Left colon (tissue), 2 donors: Measurements from ENCODE around the gene BSCL2. TPM values are rescaled to one million over a fixed set of nuclear protein-coding genes. Genes with fewer than 3 reads are reported as not detected.

Source experiments
- ATAC-seq: fragments of 200-7000 bp; cut with Tn5 transposase; one replicate; pipeline ENCODE4 v1.9.1; 2020; ENCODE audit warnings: mild to moderate bottlenecking, moderate library complexity
- DNase-seq, 2 donors: peaks; one replicate each; pipeline ENCODE4 v3.0.0-alpha.2; 2020
- intact Hi-C, 2 donors: fragments of 100-400 bp; cut with DNase I in 1 of 2; cut with micrococcal nuclease in 1 of 2; formaldehyde crosslinking; loops; one replicate each; pipeline versions ENCODE4 v1.11.2 to v1.14.0; 2022; cut with DNase I, micrococcal nuclease
- total RNA-seq, 2 donors: library from RNA; stranded (reverse); fragmentation: NEBNext Ultra II Directional; extraction: Animal tissue kit (Norgen Biotek cat#: 25700); gene quantifications; one replicate each; pipeline ENCODE4 v1.2.1, GENCODE V29; 2021
- donor health status: DM: no; HTN: no; CAD: no.
- donor health status: DM: yes; HTN: yes; CAD: no.

The BSCL2 gene
- total RNA-seq, 2 donors from 2014 or later, result 38.8 to 53.2 TPM

GRCh38 chr11:62645946-62646824 lies 61.0 kb downstream of the BSCL2 start, which contains the start of gene GANAB:
GANAB (minus strand) TSS chr11:62646613; CDS start chr11:62646599, 14 bp downstream.
- ATAC-seq (peak; percentile 98), DNase-seq (peak; percentile 99 to 100)
- intact Hi-C loops, result no loop called here

GRCh38 chr11:62645671-62645945 lies 61.6 kb downstream of the BSCL2 start:
- intact Hi-C loops, result no loop called here
- no peak for DNase-seq
- peak; percentile 32 for ATAC-seq

- ATAC-seq, result no peak
- intact Hi-C loops, result no loop called here
- DNase-seq, result no peak
Observed at GRCh38 chr11:62644220-62644619, 63.0 kb downstream of the BSCL2 start.

Other genes starting within 250 kb of the BSCL2 start
- 100 to 1,000 TPM; 629 to 631 TPM for gene AHNAK, start 160.6 kb downstream of the BSCL2 start, total RNA-seq
- gene EEF1G, start 133.5 kb downstream of the BSCL2 start, total RNA-seq, result 1,000 to 10,000 TPM; 1,192 to 1,207 TPM
- 10 to 100 TPM; 14.0 to 14.7 TPM for gene TUT1, start 115.9 kb downstream of the BSCL2 start, total RNA-seq
- gene MTA2, start 105.6 kb downstream of the BSCL2 start, total RNA-seq, result 10 to 100 TPM; 84.5 to 96.6 TPM
- 10 to 100 TPM; 45.4 to 57.9 TPM for gene EML3, start 94.6 kb downstream of the BSCL2 start, total RNA-seq
- gene ROM1, start 94.2 kb downstream of the BSCL2 start, total RNA-seq, result 1 to 10 TPM; 2.0 to 3.2 TPM
- gene B3GAT3, start 85.4 kb downstream of the BSCL2 start, total RNA-seq, result 10 to 100 TPM; 27.0 to 28.8 TPM
- gene GANAB, start 60.8 kb downstream of the BSCL2 start, total RNA-seq, result 100 to 1,000 TPM; 214 to 270 TPM
- 10 to 100 TPM; 16.6 to 17.1 TPM for gene INTS5, start 54.1 kb downstream of the BSCL2 start, total RNA-seq
- gene C11orf98, start 42.2 kb downstream of the BSCL2 start, total RNA-seq, result 10 to 100 TPM; 53.9 to 65.0 TPM
- 10 to 100 TPM; 14.0 to 15.1 TPM for gene CSKMT, start 42.1 kb downstream of the BSCL2 start, total RNA-seq
- 10 to 100 TPM; 13.2 to 13.3 TPM for gene UQCC3, start 35.8 kb downstream of the BSCL2 start, total RNA-seq
- gene LBHD1, start 35.2 kb downstream of the BSCL2 start, total RNA-seq, result 10 to 100 TPM in 1 of 2 donors, 1 to 10 TPM in 1; 6.5 to 12.8 TPM
- 10 to 100 TPM; 66.9 to 88.9 TPM for gene UBXN1, start 28.4 kb downstream of the BSCL2 start, total RNA-seq
- 1 to 10 TPM; 2.2 to 3.6 TPM for gene LRRN4CL, start 17.9 kb downstream of the BSCL2 start, total RNA-seq
- gene GNG3, start 252 bp upstream of the BSCL2 start, total RNA-seq, result under 1 TPM in 1 of 2 donors, not detected in 1; 0.81 TPM
- gene HNRNPUL2, start 20.0 kb upstream of the BSCL2 start, total RNA-seq, result 10 to 100 TPM; 47.5 to 54.2 TPM
- 10 to 100 TPM; 27.3 to 34.9 TPM for gene TTC9C, start 21.1 kb upstream of the BSCL2 start, total RNA-seq
- gene ZBTB3, start 46.7 kb upstream of the BSCL2 start, total RNA-seq, result 10 to 100 TPM; 11.5 to 14.5 TPM
- gene POLR2G, start 54.2 kb upstream of the BSCL2 start, total RNA-seq, result 10 to 100 TPM; 39.9 to 42.1 TPM
- 10 to 100 TPM; 16.9 to 18.3 TPM for gene TAF6L, start 64.0 kb upstream of the BSCL2 start, total RNA-seq
- 10 to 100 TPM; 50.9 to 58.2 TPM for gene TMEM179B, start 80.0 kb upstream of the BSCL2 start, total RNA-seq
- gene TMEM223, start 84.6 kb upstream of the BSCL2 start, total RNA-seq, result 10 to 100 TPM; 18.5 to 22.6 TPM
- gene NXF1, start 98.0 kb upstream of the BSCL2 start, total RNA-seq, result 10 to 100 TPM; 50.4 to 51.0 TPM
- 10 to 100 TPM; 37.7 to 39.6 TPM for gene STX5, start 124.6 kb upstream of the BSCL2 start, total RNA-seq
- not detected for gene TEX54, start 125.4 kb upstream of the BSCL2 start, total RNA-seq
- gene WDR74, start 132.2 kb upstream of the BSCL2 start, total RNA-seq, result 10 to 100 TPM; 31.3 to 38.9 TPM
- 100 to 1,000 TPM in 1 of 2 donors, 10 to 100 TPM in 1; 98.8 to 107 TPM for gene SLC3A2, start 173.5 kb upstream of the BSCL2 start, total RNA-seq
- under 1 TPM; 0.84 to 0.98 TPM for gene CHRM1, start 213.9 kb upstream of the BSCL2 start, total RNA-seq